Activated naive CD8-positive, alpha-beta T cell treated with anti-CD3 and anti-CD28 coated beads, Interleukin-2, amount 50 U/mL, for 24 hours (primary cell): ENCODE results near the gene BID.
A peak's percentile ranks its signal among the peaks of the same experiment; 100 is the strongest.

Experiments
- ATAC-seq: fragments of 150-1000 bp; cut with Tn5 transposase; one replicate; pipeline ENCODE4 v1.10.0; 2021
- DNase-seq: peaks from one replicate; pipeline ENCODE4 v3.0.0; 2021
- H3K27ac Mint-ChIP-seq: one replicate; pipeline ENCODE4 v1.8.0; 2021; ENCODE audit warnings: mild to moderate bottlenecking, mixed read lengths
- H3K27me3 Mint-ChIP-seq: one replicate; pipeline ENCODE4 v1.8.0; 2021; ENCODE audit warnings: mixed read lengths
- H3K36me3 Mint-ChIP-seq: one replicate; pipeline ENCODE4 v1.8.0; 2021; ENCODE audit warnings: low read depth, mixed read lengths
- H3K4me1 Mint-ChIP-seq: one replicate; pipeline ENCODE4 v1.8.0; 2021; ENCODE audit warnings: mixed read lengths
- H3K4me3 Mint-ChIP-seq: one replicate; pipeline ENCODE4 v1.8.0; 2021; ENCODE audit warnings: mild to moderate bottlenecking, moderate library complexity, mixed read lengths
- H3K9me3 Mint-ChIP-seq: one replicate; pipeline ENCODE4 v1.8.0; 2021; ENCODE audit warnings: mixed read lengths

BID gene

DNA sequence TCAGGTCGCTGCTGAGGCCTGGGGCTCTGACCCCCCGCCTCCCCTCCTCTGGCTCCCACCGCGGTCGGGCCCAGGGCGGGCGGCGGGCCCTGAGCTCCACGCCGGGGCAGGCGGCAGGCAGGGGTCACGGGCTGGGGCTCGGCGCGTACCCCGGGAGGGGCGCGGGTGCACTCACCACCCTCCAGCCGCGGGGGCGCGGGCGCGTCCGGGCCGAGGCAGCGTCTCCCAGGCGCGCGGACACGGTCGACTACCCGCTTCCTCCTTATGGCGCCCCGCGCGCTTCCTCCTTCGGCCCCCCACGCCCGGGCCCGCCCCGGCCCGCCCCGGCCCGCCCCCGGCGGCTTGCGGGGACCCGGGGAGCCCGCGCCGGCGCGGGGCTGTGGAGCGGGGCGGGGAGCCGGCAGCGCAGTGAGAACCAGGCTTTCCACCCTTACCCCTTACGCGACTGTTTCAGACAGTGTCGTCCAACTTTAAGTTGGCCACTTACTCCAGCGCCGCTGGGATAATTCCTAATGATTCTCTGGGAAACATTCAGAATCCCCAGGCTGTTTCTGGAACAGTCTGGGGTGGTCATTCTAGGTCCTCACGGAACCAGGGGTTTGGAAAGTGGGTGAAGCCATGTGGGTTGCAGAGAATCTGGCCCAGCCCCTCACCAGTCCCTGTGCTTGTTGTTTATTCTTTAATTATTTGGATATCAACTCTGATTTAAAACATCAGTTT lies at the start of gene BID:
Gene BID (minus strand): TSS at position 264 of the 720 bp plus-strand sequence. CDS start 24,353 bp downstream, outside the sequence.
- Mint-ChIP-seq H3K4me1 (peaks cover 78% of the 10 kb centered on the region), H3K36me3 (no peaks in the 10 kb centered on the region), H3K9me3 (no peaks in the 10 kb centered on the region), H3K27me3 (no peaks in the 10 kb centered on the region), H3K4me3 (peak within 1 kb of the TSS; percentile 80), H3K27ac (peak within 1 kb of the TSS; percentile 64)
- ATAC-seq (no peak), DNase-seq (peak; percentile 38)

DNA sequence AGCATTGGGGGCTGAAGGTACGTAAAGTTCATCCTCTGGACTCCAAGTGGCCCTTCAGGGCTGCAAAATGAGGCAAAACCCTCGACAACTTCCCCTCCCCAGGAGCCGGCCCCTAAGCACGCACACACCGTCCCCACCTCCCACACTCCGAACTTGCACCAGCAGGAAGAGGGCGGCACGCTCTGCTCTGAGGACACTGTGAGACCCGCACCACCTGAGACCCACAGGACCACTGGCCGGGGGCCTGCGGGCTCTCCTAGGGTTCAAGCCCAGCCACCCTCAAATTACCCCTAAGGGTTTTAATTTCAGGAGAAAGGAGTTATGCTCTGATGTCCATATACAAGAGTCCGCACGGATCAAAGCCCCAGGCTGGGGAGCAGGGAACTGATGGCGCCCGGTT lies 49.7 kb upstream of the BID start:
- ATAC-seq: no peak
- Mint-ChIP-seq H3K27ac (no peak overlapping the region), H3K4me3 (no peak overlapping the region), H3K27me3 (no peaks in the 10 kb centered on the region), H3K9me3 (no peaks in the 10 kb centered on the region), H3K36me3 (peaks cover 7% of the 10 kb centered on the region), H3K4me1 (no peaks in the 10 kb centered on the region)
- no peak for DNase-seq

DNA sequence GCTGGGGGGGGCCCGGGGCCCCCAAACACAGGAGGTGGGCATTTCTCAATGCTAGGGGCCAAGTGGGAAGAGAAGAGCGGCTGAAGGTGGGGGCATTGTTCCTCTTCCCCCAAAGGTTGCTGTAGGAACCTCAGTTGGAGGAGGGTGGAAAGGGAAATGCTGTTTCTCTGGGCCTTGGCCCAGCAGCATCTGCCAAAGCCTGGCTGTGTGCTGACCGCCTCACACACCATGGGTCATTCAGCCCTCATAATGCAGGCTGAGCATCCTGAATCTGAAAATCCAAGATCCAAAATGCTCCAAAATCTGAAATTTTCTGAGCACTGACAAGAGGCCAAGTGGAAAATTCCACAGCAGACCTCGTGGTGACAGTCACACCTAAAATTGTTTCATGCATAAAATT lies 49.0 kb upstream of the BID start:
- H3K4me1 Mint-ChIP-seq: no peaks in the 10 kb centered on the region
- no peak overlapping the region for H3K27ac Mint-ChIP-seq
- no peaks in the 10 kb centered on the region for H3K9me3 Mint-ChIP-seq
- peaks cover 7% of the 10 kb centered on the region for H3K36me3 Mint-ChIP-seq
- no peaks in the 10 kb centered on the region for H3K27me3 Mint-ChIP-seq
- DNase-seq (no peak), ATAC-seq (no peak)
- no peak overlapping the region for H3K4me3 Mint-ChIP-seq

DNA sequence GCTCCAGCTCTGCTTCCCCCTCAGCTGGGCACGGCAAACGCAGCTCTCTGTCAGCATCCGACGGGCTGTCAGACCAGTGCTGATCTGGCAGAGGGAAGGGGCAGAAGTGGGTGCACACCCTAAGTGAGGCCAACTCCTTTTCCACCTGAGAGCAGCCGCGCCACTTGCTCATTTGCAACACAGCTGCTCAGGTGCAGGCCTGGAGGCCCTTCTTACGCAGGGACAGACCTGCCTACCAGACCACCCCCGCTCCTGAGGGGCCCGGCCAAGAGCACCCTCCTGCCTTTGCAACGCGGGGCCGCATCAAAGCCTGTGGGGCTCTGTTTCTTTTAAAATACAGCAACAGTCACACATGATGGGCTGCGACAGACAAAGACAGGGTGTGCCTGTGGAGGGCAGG lies 47.8 kb upstream of the BID start:
- no peaks in the 10 kb centered on the region for H3K9me3 Mint-ChIP-seq
- no peaks in the 10 kb centered on the region for H3K4me1 Mint-ChIP-seq
- H3K27ac Mint-ChIP-seq: no peak overlapping the region
- no peak for ATAC-seq
- no peaks in the 10 kb centered on the region for H3K27me3 Mint-ChIP-seq
- H3K4me3 Mint-ChIP-seq: no peak overlapping the region
- no peak for DNase-seq
- H3K36me3 Mint-ChIP-seq: peaks cover 3% of the 10 kb centered on the region

DNA sequence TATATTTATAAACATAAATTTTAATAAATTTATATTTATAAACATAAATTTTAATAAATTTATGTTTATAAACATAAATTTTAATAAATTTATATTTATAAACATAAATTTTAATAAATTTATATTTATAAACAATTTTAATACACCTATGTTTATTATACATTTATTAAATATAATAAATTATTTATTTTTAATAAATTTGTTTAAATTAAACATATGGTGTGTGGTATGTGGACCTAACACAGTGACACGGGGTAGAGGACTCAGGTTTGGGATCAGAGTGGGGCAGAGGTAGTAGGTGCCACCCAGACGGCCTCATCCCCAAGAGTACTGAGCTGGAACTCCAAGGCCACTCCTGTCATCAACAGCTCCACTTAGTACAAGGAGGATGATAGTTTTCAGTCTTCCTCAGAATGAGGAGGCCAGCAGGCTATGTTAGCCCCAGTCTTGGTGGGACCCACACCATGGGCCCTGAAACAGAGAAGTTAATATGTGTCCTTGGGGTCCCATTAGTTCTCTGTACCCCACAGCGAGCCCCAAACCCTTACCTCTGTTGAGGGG lies 46.7 kb upstream of the BID start:
- peaks cover 2% of the 10 kb centered on the region for H3K36me3 Mint-ChIP-seq
- H3K4me1 Mint-ChIP-seq: no peaks in the 10 kb centered on the region
- H3K27me3 Mint-ChIP-seq: no peaks in the 10 kb centered on the region
- ATAC-seq (peak; percentile 42), DNase-seq (no peak)
- H3K27ac Mint-ChIP-seq: no peak overlapping the region
- no peak overlapping the region for H3K4me3 Mint-ChIP-seq
- H3K9me3 Mint-ChIP-seq: no peaks in the 10 kb centered on the region

DNA sequence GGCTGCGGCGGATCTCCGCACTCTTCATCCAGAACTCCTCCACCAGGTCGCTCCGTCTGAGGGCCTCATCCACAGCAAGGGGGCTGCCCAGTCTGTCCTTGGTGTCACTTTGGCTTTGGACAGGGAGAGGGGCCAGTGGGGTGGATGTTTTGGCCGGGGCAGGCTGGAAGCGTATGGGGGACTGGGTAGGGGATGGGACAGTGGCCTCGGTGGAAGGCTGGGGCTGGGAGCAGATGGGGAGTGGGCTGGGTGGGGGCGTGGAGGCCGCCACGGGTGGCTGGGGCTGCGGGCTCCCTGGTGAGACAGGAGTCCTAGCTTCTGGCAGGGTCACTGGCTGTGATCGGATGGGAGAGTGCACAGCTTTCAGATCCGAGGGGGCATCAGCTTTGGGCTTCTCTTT lies 44.4 kb upstream of the BID start:
- DNase-seq: no peak
- ATAC-seq: no peak
- Mint-ChIP-seq H3K9me3 (no peaks in the 10 kb centered on the region), H3K4me3 (no peak overlapping the region), H3K4me1 (peaks cover 7% of the 10 kb centered on the region), H3K27me3 (no peaks in the 10 kb centered on the region), H3K36me3 (peaks cover 5% of the 10 kb centered on the region), H3K27ac (no peak overlapping the region)

DNA sequence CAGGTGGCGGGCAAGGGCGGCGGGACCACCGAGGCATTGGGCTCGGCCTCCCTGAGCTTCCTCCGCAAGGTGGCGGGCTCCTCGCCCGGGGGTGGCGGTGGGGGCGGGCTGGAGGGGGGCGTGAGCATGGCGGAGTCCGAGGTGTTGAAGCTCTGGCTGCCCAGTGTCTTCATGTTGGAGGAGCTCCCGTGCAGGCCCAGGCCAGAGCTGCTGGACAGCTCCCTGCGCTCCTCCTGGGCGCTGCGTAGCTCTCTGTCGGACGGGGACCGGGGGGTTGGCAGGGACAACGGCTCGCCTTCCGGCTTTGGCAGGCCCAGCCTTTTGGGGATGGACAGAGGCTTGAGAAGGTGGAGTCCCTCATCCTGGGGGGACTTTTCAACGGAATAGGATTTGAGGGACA lies 43.9 kb upstream of the BID start:
- ATAC-seq: no peak
- Mint-ChIP-seq H3K4me1 (peaks cover 7% of the 10 kb centered on the region), H3K36me3 (peaks cover 5% of the 10 kb centered on the region), H3K27me3 (no peaks in the 10 kb centered on the region), H3K9me3 (no peaks in the 10 kb centered on the region), H3K27ac (no peak overlapping the region), H3K4me3 (no peak overlapping the region)
- no peak for DNase-seq

DNA sequence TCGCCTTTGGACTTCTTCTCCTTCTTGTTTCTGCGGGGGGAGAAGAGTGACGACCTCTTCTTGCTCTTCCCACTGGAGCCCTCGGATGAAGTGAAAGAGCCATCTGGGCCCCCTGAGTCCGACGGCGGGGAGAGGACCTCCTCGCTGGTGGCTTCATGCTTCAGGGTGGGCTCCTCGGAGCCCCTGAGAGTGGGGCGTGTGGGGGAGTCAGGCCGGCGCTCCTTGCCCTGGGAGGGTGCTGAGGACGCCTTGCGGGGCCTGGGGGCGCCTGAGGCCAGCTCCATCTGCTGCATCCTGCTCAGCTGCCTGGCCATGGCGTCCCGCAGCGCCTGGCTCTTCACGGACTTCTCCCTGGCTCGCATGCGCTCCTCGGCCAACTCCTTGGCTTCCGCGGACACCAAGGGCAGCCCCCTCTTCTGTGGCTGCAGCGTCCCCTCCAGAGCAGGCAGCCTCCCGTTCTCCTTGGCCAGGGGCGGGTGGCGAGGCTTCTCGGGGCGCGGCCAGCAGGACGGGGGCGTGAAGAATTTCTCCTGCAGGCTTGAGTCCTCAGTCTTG lies 43.3 kb upstream of the BID start:
- Mint-ChIP-seq H3K4me3 (no peak overlapping the region), H3K4me1 (peaks cover 7% of the 10 kb centered on the region), H3K36me3 (peaks cover 5% of the 10 kb centered on the region), H3K27me3 (no peaks in the 10 kb centered on the region), H3K27ac (no peak overlapping the region), H3K9me3 (no peaks in the 10 kb centered on the region)
- no peak for DNase-seq
- ATAC-seq: no peak

DNA sequence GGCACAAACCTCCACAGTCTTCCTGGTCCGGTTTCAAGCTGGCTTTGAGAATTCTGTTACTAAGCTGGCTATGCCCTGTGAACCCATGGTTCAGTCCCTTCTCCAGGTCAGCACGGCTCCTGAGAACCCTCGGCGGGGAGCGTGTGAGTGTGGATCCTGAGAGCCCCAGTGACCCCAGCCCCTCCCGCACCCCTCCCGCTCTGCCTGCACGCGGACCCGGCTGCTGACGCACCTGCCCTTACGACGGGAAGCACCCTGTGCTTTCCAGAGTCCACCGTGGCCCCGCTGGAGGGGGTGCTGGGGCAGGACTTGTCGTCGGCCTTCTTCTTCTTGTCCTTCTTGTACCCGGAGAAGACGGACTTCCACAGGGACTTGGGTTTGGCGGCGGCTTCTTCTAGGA lies 42.8 kb upstream of the BID start:
- no peaks in the 10 kb centered on the region for H3K27me3 Mint-ChIP-seq
- ATAC-seq (no peak), DNase-seq (no peak)
- H3K36me3 Mint-ChIP-seq: peaks cover 5% of the 10 kb centered on the region
- no peaks in the 10 kb centered on the region for H3K9me3 Mint-ChIP-seq
- peaks cover 7% of the 10 kb centered on the region for H3K4me1 Mint-ChIP-seq
- H3K4me3 Mint-ChIP-seq: no peak overlapping the region
- no peak overlapping the region for H3K27ac Mint-ChIP-seq

DNA sequence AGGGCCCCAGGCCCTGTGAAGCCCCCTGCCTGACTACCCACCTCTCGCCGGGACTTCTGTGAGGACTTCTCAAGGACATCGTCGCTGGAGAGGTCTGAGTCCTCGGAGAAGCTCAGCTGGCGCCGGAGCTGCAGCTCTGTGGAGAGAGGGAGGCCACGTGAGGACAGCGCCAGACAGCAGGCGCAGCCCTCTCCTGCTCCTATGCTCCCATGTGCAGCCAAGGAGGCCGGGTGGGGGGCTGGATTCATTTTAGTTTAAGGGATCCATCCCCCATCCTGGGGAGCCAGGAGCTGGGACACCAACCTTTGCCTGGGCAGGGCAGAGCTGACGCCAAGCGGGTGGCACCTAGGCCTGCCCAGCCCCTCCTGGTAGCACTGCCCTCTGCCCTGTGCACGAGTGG lies 42.4 kb upstream of the BID start:
- Mint-ChIP-seq H3K27ac (no peak overlapping the region), H3K36me3 (peaks cover 5% of the 10 kb centered on the region), H3K9me3 (no peaks in the 10 kb centered on the region), H3K27me3 (no peaks in the 10 kb centered on the region), H3K4me3 (no peak overlapping the region), H3K4me1 (peaks cover 7% of the 10 kb centered on the region)
- DNase-seq (no peak), ATAC-seq (no peak)

DNA sequence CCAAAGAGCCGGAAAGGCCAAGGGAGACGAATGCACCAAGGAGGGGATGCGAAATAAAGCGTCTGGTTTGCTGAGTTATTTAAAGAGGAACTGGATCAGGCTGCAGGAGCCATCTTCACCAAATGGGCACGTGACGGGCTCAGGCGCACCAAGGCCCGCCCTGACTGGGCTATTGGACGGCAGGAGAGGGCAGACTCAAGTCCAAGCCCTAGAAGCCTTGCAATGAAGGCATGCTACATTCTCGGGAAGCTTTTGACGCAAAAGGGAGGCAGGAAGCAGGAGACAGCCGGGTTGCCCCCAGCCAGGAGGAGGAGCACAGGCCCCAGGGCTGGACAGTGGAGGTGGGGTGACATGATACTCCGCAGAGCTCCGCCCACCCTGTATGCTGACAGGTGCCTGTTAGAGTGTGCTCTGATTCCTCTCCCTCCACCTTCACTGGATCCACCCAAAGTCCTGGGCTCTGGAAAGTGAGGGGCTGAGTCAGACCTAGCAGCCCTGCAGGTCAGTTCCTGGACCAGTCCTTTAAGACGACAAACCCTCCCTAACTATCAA lies 41.5 kb upstream of the BID start:
- DNase-seq: no peak
- peaks cover 5% of the 10 kb centered on the region for H3K36me3 Mint-ChIP-seq
- no peak for ATAC-seq
- peaks cover 7% of the 10 kb centered on the region for H3K4me1 Mint-ChIP-seq
- H3K27me3 Mint-ChIP-seq: no peaks in the 10 kb centered on the region
- no peak overlapping the region for H3K4me3 Mint-ChIP-seq
- no peak overlapping the region for H3K27ac Mint-ChIP-seq
- H3K9me3 Mint-ChIP-seq: no peaks in the 10 kb centered on the region

DNA sequence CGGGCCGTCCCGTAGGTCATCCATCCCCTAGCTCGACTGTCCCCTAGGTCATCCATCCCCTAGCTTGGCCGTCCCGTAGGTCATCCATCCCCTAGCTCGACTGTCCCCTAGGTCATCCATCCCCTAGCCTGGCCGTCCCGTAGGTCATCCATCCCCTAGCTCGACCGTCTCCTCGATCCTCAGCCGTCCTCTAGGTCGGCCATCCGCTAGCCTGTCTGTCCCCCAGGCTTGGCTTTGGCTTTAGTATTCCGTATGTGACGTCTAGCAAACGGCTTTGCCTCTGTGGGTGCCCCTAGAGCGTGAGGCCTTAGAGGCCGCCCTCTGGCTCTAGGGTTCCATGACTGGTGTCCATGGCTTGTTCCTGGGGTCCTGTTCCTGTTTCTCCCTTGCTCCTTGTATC lies 40.6 kb upstream of the BID start:
- peaks cover 5% of the 10 kb centered on the region for H3K36me3 Mint-ChIP-seq
- no peak overlapping the region for H3K4me3 Mint-ChIP-seq
- H3K27me3 Mint-ChIP-seq: no peaks in the 10 kb centered on the region
- DNase-seq (no peak), ATAC-seq (no peak)
- no peak overlapping the region for H3K27ac Mint-ChIP-seq
- peaks cover 7% of the 10 kb centered on the region for H3K4me1 Mint-ChIP-seq
- no peaks in the 10 kb centered on the region for H3K9me3 Mint-ChIP-seq

DNA sequence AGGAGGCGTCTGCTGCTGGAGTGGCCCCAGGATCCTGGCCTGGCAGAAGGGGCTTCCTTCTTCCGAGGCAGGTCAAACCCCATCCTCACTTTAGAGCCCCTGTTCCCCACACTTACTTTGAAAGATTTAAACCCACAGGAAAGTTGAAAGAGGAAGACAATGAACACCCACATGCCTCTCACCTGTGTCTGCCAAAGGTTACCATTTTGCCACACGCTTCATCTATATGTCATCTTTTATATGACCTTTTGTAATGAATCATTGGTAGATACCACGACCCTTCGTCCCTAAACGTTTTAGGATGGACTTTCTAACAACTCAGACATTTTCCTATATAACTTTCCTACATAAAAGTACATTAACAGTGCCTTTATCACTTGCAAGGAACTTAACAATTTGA lies 39.8 kb upstream of the BID start:
- peaks cover 7% of the 10 kb centered on the region for H3K4me1 Mint-ChIP-seq
- peaks cover 3% of the 10 kb centered on the region for H3K36me3 Mint-ChIP-seq
- no peak for DNase-seq
- peak; percentile 25 for ATAC-seq
- no peaks in the 10 kb centered on the region for H3K9me3 Mint-ChIP-seq
- no peak overlapping the region for H3K4me3 Mint-ChIP-seq
- no peaks in the 10 kb centered on the region for H3K27me3 Mint-ChIP-seq
- no peak overlapping the region for H3K27ac Mint-ChIP-seq

DNA sequence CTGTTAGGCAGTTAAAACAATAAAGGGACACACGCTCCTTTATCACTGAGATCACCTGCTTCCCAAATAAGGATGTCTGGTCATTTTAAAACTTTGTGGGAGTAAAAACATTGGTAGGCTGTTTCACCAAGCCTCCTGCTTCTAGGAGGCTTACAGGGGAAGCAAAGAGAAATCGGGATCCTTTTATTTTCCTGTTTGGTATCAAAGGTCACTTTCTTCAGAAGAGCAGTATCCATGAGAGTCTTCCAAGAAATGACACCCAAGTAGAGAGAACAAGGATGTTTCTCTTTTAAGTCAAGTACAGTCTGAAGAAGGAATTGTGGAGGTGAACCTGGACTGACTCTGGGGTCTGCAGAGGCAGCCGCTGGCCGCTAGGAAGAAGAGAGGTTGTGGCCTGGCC lies 36.9 kb upstream of the BID start:
- no peak overlapping the region for H3K27ac Mint-ChIP-seq
- no peak for ATAC-seq
- H3K4me3 Mint-ChIP-seq: no peak overlapping the region
- no peaks in the 10 kb centered on the region for H3K27me3 Mint-ChIP-seq
- no peaks in the 10 kb centered on the region for H3K9me3 Mint-ChIP-seq
- H3K4me1 Mint-ChIP-seq: peaks cover 7% of the 10 kb centered on the region
- DNase-seq: no peak
- peaks cover 10% of the 10 kb centered on the region for H3K36me3 Mint-ChIP-seq

DNA sequence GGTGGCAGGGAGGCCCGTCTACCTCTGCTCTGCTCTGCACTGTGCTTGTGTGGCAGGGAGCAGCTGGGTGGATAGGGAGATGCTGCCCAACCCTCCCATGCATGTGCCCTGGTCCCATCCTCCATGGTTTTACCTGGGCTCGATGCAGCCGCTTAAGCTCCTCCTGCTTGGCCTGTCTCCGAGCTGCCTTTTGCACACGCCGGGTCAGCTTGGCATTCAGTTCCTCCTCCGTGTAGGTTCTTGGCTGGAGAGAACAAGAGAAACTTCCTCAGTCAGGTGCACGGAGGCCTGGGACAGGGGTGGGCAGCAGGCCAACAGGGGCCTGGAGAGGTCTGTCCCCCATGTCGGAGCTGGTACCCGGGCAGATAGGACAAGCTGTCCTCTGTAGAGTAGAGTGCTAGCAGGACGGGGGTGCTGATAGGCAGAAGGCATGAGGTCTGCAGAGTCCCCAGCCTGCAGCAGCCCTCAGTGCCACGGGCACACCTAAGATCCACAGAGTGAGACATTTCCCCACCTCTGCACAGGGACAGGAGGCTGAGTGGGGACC lies 36.4 kb upstream of the BID start:
- H3K9me3 Mint-ChIP-seq: no peaks in the 10 kb centered on the region
- H3K27ac Mint-ChIP-seq: no peak overlapping the region
- H3K4me1 Mint-ChIP-seq: peaks cover 7% of the 10 kb centered on the region
- H3K36me3 Mint-ChIP-seq: peaks cover 9% of the 10 kb centered on the region
- H3K27me3 Mint-ChIP-seq: no peaks in the 10 kb centered on the region
- H3K4me3 Mint-ChIP-seq: no peak overlapping the region
- ATAC-seq: no peak
- no peak for DNase-seq
